Upper lobe of left lung (tissue), 4 donors: ENCODE results near the gene SLC16A9.

Experiments used
- CTCF ChIP-seq, 6 experiments: fragments of 450-650 bp in 4 of 6; fragments of 200-600 bp in 2 of 6; sonication (generic) in 2 of 6; IDR thresholded peaks; one replicate each; pipeline ENCODE4 v1.5.1; 2016 to 2019; ENCODE audit warnings: antibody characterized with exemption in 6 of 6
- POLR2A ChIP-seq, 4 donors: fragments of 450-650 bp; IDR thresholded peaks; one replicate each; pipeline ENCODE4 v1.5.1; 2016 to 2017; ENCODE audit warnings: antibody characterized with exemption in 4 of 4, mild to moderate bottlenecking in 2 of 4
- POLR2AphosphoS5 ChIP-seq, 2 donors: sonication (generic); formaldehyde crosslinking; IDR thresholded peaks; one replicate each; pipeline ENCODE4 v1.5.1; 2017; ENCODE audit warnings: antibody characterized with exemption in 2 of 2

GRCh38 chr10:59694936-59695335 lies 14.7 kb downstream of the SLC16A9 start:
- TF ChIP-seq CTCF (IDR thresholded peaks at IDR 0.05): no peak
- no peak for TF ChIP-seq POLR2AphosphoS5 (IDR thresholded peaks at IDR 0.05)
- TF ChIP-seq POLR2A (IDR thresholded peaks at IDR 0.05): no peak
